ENCODE data around the gene MCTP1.

- TF ChIP-seq POLR2A (IDR thresholded peaks at IDR 0.05; ENCODE audit: low read depth, low read length) (no peak), POLR2AphosphoS5 (IDR thresholded peaks at IDR 0.05; ENCODE audit: low read depth, low read length) (no peak)
Measured at GRCh38 chr5:95032801-95033200, 252.1 kb downstream of the MCTP1 start.
